Measurements from ENCODE around the gene CYB5R3. TPM values are rescaled to one million over a fixed set of nuclear protein-coding genes. Genes with fewer than 3 reads are reported as not detected.
"Not testable (repeated sequence)": the region's sequence is repeated elsewhere in the genome, so short reads cannot be mapped to it uniquely, and the experiment has no call there.

CYB5R3 gene
- total and polyA plus RNA-seq, 4 donors: 49.4 to 210 (median 134) TPM

DNA sequence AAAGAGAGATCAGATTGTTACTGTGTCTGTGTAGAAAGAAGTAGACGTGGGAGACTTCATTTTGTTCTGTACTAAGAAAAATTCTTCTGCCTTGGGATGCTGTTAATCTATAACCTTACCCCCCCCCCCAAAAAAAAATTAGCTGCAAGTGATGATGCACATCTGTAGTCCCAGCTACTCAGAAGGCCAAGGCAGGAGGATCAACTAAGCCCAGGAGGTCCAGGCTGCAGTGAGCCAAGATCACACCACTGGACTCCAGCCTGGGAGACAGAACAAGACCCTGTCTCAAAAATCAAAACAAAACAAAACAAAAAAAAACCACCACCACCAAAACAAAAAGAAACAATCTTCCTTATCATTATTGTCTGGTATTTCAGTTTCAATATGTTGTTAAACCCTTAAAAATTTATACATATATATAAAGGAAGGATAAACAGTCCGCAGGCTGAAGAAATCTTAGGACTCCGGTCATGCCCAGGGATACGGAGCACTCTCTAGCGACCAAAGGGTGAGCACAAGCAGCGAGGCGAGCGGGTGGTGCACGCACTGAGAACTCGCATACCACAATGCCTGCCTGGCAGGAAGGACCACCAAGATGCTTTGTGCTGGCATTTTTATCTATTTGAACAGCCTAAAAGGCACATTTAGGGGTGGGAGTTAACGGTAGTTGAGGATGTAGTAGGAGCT, 40.9 kb downstream of the CYB5R3 start:
- Histone ChIP-seq H3K9ac (ENCODE audit: low read depth in 1 of 2, low read length in 2 of 2) (no peak overlapping the region), H3K4me3 (ENCODE audit: low read depth in 1 of 3, low read length in 3 of 3) (no peak overlapping the region), H3K27me3 (ENCODE audit: control insufficient read depth in 4 of 4, insufficient read depth in 4 of 4, low read length in 3 of 4) (no peaks in the 10 kb centered on the region), H3K36me3 (ENCODE audit: control insufficient read depth in 4 of 4, insufficient read depth in 3 of 4, low read depth in 1 of 4, low read length in 3 of 4) (peaks cover 0 to 6% (median 2%) of the 10 kb centered on the region in 4 donors), H3K9me3 (ENCODE audit: control insufficient read depth in 4 of 4, low read length in 3 of 4) (no peaks in the 10 kb centered on the region), H3K4me1 (ENCODE audit: control insufficient read depth in 4 of 4, insufficient read depth in 4 of 4, low read length in 3 of 4) (peaks cover 0 to 31% (median 25%) of the 10 kb centered on the region in 4 donors), H3K27ac (ENCODE audit: low read depth in 1 of 2, low read length in 2 of 2) (no peak overlapping the region)
- DNase-seq (ENCODE audit: low spot score): no peak
- TF ChIP-seq HNF4G (IDR thresholded peaks at IDR 0.05) (no peak), ATF3 (IDR thresholded peaks at IDR 0.05) (no peak), FOXA2 (IDR thresholded peaks at IDR 0.05) (no peak), CTCF (IDR thresholded peaks at IDR 0.05; ENCODE audit: low read depth, low read length, missing input control) (no peak), FOXA1 (IDR thresholded peaks at IDR 0.05) (no peak), JUND (IDR thresholded peaks at IDR 0.05) (no peak), SP1 (IDR thresholded peaks at IDR 0.05) (no peak), YY1 (IDR thresholded peaks at IDR 0.05) (no peak), RAD21 (IDR thresholded peaks at IDR 0.05) (no peak), RXRA (IDR thresholded peaks at IDR 0.05) (no peak), GABPA (IDR thresholded peaks at IDR 0.05 in 1 of 2, conservative IDR thresholded peaks at IDR 0.05 in 1 of 2) (no peak)
- TF ChIP-seq, protein P1, sequence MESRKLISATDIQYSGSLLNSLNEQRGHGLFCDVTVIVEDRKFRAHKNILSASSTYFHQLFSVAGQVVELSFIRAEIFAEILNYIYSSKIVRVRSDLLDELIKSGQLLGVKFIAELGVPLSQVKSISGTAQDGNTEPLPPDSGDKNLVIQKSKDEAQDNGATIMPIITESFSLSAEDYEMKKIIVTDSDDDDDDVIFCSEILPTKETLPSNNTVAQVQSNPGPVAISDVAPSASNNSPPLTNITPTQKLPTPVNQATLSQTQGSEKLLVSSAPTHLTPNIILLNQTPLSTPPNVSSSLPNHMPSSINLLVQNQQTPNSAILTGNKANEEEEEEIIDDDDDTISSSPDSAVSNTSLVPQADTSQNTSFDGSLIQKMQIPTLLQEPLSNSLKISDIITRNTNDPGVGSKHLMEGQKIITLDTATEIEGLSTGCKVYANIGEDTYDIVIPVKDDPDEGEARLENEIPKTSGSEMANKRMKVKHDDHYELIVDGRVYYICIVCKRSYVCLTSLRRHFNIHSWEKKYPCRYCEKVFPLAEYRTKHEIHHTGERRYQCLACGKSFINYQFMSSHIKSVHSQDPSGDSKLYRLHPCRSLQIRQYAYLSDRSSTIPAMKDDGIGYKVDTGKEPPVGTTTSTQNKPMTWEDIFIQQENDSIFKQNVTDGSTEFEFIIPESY (IDR thresholded peaks at IDR 0.05): no peak
- WGBS: 95% methylated on average over 11 of the region's 11 CpGs

- not testable (repeated sequence) for H3K9ac ChIP-seq (ENCODE audit: low read depth in 1 of 2, low read length in 2 of 2); H3K27ac ChIP-seq (ENCODE audit: low read depth in 1 of 2, low read length in 2 of 2); H3K36me3 ChIP-seq (ENCODE audit: control insufficient read depth in 4 of 4, insufficient read depth in 3 of 4, low read depth in 1 of 4, low read length in 3 of 4); DNase-seq (ENCODE audit: low spot score); H3K27me3 ChIP-seq (ENCODE audit: control insufficient read depth in 4 of 4, insufficient read depth in 4 of 4, low read length in 3 of 4); H3K4me3 ChIP-seq (ENCODE audit: low read depth in 1 of 3, low read length in 3 of 3); H3K9me3 ChIP-seq (ENCODE audit: control insufficient read depth in 4 of 4, low read length in 3 of 4)
- WGBS: 98% methylated on average over 31 of the region's 31 CpGs
- peaks cover 0 to 28% (median 18%) of the 10 kb centered on the region in 4 donors for H3K4me1 ChIP-seq (ENCODE audit: control insufficient read depth in 4 of 4, insufficient read depth in 4 of 4, low read length in 3 of 4)
Observed at GRCh38 chr22:42607641-42608040, 41.6 kb downstream of the CYB5R3 start.

- Histone ChIP-seq H3K27me3 (ENCODE audit: control insufficient read depth in 4 of 4, insufficient read depth in 4 of 4, low read length in 3 of 4) (no peaks in the 10 kb centered on the region), H3K4me3 (ENCODE audit: low read depth in 1 of 3, low read length in 3 of 3) (no peak overlapping the region), H3K4me1 (ENCODE audit: control insufficient read depth in 4 of 4, insufficient read depth in 4 of 4, low read length in 3 of 4) (peaks cover 0 to 22% (median 5%) of the 10 kb centered on the region in 4 donors), H3K27ac (ENCODE audit: low read depth in 1 of 2, low read length in 2 of 2) (no peak overlapping the region), H3K36me3 (ENCODE audit: control insufficient read depth in 4 of 4, insufficient read depth in 3 of 4, low read depth in 1 of 4, low read length in 3 of 4) (peaks cover 1 to 31% (median 19%) of the 10 kb centered on the region in 4 donors), H3K9ac (ENCODE audit: low read depth in 1 of 2, low read length in 2 of 2) (no peak overlapping the region), H3K9me3 (ENCODE audit: control insufficient read depth in 4 of 4, low read length in 3 of 4) (no peaks in the 10 kb centered on the region)
- no peak for DNase-seq (ENCODE audit: low spot score)
- 61% methylated on average over 3 of the region's 3 CpGs for WGBS
- TF ChIP-seq, protein P1 (IDR thresholded peaks at IDR 0.05): no peak
- TF ChIP-seq, protein P2, sequence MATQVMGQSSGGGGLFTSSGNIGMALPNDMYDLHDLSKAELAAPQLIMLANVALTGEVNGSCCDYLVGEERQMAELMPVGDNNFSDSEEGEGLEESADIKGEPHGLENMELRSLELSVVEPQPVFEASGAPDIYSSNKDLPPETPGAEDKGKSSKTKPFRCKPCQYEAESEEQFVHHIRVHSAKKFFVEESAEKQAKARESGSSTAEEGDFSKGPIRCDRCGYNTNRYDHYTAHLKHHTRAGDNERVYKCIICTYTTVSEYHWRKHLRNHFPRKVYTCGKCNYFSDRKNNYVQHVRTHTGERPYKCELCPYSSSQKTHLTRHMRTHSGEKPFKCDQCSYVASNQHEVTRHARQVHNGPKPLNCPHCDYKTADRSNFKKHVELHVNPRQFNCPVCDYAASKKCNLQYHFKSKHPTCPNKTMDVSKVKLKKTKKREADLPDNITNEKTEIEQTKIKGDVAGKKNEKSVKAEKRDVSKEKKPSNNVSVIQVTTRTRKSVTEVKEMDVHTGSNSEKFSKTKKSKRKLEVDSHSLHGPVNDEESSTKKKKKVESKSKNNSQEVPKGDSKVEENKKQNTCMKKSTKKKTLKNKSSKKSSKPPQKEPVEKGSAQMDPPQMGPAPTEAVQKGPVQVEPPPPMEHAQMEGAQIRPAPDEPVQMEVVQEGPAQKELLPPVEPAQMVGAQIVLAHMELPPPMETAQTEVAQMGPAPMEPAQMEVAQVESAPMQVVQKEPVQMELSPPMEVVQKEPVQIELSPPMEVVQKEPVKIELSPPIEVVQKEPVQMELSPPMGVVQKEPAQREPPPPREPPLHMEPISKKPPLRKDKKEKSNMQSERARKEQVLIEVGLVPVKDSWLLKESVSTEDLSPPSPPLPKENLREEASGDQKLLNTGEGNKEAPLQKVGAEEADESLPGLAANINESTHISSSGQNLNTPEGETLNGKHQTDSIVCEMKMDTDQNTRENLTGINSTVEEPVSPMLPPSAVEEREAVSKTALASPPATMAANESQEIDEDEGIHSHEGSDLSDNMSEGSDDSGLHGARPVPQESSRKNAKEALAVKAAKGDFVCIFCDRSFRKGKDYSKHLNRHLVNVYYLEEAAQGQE (IDR thresholded peaks at IDR 0.05): no peak
- TF ChIP-seq HNF4G (IDR thresholded peaks at IDR 0.05): no peak
- no peak for TF ChIP-seq RXRA (IDR thresholded peaks at IDR 0.05)
- no peak for TF ChIP-seq ATF3 (IDR thresholded peaks at IDR 0.05)
- TF ChIP-seq NR2F2 (IDR thresholded peaks at IDR 0.05): no peak
Observed at GRCh38 chr22:42604403-42604802, 44.8 kb downstream of the CYB5R3 start.

Measured in liver (tissue), 9 donors.